ENCODE measurements around the gene AFG3L2.
A peak's percentile ranks its signal among the peaks of the same experiment; 100 is the strongest.

Gene AFG3L2

DNA sequence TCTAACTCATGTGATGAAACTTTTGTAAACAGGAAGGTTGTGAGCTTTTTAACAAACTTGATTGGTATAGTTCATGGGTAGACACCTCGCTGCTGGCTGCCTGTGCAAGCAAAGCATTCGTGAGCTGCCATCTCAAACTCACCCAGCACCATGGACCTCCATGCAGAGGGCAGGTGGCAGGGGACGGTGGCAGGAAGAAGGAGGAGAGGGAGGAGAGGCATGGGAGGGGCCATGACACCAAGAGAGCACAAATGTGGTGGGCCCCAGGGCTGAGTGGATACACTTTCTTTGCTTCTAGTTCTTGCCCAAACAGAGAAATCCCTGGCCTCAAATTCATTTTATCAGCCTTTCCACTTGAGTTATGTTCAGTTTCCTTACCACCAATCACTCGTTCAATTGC is 29.1 kb downstream of the AFG3L2 start:
- no peak for DNase-seq

DNA sequence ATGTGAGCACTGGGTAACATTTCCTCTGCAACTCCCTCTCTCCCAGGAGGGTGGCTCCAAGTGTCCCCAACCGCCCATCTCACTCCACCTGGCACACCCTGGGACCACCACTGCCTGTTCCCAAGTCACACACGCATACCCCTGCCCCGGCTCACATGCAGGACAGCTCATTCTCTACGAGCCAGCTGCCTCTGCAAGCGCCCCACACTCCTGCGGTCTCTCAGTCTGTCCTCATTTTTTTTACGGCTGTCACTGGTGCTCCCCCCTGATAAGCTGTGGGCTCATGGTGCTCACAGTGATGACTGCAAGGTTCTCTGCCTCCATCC is 30.8 kb downstream of the AFG3L2 start:
- DNase-seq = no peak

DNA sequence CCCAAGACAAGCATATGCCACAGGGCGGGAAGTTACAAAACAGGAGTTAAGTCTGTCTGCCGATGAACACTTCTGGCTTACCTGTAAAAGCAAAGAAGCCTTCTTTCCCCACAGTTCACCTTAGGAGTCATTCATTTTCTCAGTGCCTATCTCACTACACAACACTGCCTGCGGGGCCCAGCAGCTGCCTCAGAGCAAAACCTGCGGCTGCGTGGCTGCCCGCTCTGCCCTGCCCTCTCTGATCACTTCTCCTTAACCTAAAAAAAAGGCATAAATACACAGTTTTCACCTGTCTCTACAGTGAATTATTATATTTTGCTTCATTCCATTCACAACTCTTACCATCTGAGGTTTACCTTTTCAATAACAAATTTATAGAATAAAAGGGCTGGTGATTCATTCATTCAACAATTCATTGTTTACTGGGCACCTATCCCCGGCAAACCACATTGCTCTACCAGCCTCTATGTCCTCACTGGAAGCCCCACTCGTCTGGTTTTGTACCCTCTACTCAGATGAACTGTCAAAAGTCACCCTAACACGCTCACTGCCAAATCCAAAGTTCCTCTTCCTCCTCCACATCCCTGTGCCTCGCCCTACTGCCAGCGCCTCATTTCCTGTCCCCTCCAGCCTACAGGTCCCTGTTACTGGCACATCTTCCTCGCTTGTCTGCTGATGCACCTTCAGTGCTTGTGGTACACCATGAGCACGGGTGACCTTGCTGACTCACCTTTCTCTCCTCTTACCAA is 31.4 kb downstream of the AFG3L2 start:
- DNase-seq = no peak

DNA sequence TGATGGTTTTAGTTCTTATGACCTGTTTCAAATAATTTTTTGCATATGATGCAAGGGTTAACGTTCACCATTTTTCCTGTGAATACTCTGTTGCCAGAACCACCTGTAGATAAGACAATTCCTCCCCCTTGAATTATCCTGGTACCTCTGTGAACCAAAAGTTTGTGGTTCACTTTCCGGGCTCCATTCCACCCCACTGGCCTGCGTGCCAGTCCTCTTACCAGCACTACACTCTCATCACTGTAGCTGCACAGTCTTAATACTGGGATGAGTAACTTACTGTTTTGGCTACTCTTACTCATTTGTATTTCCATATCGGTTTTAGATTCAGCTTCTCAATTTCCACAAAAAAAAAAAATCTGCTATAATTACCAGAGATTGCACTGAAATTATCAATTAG is 34.4 kb downstream of the AFG3L2 start:
- DNase-seq = no peak

DNA sequence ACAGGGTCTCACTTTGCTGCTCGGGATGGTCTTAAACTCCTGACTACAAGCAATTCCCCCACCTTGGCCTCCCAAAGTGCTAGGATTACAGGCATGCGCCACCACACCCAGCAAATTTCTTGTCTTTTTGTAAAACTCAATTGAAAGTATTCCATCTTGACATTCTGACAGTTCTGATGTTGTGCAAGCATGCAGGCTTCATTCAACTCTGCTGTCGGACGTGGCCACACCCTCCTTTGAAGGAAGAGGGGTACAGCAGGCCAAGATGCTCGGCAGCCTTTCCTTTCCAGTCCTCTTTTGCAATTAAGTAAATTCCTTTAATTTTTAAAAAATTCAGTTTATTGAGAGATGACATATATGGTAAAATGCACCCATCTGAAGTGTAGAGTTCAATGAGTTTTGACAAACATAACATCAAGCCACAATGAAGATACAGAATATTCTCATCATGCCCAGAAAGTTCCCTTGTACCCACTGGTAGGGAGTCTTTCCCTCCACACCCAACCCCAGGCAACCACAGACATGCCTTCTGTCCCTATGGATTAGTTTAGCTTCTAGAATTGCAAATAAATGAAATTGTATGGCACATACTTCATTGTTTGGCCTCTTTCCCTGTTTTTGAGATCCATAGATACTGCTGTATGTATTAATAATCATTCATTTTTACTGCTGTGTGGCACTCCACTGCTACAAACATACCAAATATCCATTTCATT is 35.9 kb downstream of the AFG3L2 start:
- no peak for DNase-seq

DNA sequence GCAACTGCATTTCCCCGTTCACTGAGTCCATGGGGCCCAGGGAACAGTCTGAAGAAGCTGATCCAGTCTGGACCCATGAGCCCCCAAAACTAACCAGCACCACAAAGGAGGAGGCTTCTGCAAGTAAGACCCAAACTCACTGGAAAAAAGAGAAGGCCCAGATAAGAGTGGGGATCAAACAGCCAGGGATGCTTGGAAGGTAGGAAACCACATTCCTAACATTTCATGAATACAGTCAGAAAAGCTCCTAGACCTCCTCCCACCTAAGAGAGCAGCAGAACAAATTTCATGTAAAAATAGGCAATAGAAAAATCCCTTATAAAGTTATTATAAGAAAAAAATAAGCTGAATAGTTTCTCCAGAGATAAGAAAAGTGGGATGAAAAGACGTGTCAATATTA is 38.6 kb downstream of the AFG3L2 start:
- DNase-seq = no peak

DNA sequence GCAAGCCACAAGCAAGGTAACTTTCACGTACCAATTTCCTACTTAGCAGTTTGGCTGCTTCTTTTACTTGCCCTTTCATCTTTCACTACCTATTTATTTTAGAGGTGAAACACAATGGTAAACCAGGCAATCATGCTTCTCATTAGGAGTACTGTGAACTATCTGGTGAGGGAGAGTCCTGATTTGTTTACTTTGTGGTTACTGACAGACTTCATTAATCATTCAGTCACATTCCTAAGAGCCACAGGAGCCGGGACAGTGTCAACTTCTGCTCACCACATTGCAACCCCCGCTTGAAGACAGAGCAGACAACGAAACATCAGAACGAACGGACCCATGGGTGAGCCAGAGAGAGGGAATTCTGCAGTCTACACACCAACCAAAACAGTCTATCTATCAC is 40.1 kb downstream of the AFG3L2 start:
- DNase-seq = no peak

DNA sequence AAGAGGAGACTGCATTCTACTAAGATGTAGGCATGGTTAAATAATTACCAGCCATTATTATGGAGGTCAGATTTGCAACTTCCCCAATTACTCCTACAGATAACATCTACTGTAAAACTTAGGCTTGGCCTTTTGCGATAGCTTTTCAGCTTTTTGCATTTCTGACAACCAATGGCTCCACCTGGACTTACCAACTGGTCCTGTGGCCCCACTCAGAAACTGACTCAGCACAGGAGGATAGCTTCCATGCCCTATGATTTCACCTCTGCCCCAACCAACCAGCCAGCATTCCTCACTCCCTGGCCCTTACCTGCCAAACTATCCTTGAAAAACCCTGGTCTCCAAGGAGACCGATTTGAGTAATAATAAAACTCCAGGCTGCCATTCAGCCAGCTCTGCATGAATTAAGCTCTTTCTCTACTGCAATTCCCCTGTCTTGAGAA is 40.8 kb downstream of the AFG3L2 start:
- no peak for DNase-seq

DNA sequence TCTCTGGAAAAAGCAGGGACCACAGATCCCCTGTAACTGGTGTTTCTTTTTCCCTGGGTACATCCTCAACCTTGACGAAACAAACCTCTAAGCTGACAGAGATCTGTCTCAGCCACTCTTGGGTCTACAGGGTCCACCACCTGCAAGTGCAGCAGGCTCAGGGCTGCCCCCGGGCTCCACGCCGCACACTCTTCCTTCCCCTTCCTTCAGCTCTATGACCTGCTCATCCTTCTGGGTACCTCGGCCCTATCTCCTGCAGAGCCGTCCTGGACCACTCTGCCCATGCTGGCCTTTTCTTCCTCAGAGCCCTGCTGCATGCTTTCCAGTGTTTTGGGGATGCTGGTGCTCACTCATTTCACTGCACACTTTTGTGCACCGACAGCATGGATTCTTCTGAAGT is 41.5 kb downstream of the AFG3L2 start:
- no peak for DNase-seq

DNA sequence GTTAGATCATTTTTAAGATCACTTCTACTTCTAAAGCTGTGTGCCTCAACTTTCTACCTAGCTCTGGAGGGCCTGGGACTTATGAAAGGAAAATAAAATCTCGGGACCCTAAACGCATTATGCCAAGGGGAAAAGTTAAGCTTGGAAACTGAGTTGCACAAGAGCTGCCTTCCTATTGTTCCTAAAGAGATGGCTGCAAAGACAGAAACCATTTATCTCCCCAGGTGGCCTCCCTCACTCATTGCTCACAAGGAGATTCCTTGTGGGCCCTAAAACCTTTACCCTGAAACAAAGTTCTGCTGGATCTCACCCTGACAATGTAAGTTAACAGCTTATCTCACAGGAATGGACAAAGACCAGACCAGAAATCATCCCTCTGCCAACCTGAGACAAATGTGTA is 42.2 kb downstream of the AFG3L2 start:
- DNase-seq = no peak

DNA sequence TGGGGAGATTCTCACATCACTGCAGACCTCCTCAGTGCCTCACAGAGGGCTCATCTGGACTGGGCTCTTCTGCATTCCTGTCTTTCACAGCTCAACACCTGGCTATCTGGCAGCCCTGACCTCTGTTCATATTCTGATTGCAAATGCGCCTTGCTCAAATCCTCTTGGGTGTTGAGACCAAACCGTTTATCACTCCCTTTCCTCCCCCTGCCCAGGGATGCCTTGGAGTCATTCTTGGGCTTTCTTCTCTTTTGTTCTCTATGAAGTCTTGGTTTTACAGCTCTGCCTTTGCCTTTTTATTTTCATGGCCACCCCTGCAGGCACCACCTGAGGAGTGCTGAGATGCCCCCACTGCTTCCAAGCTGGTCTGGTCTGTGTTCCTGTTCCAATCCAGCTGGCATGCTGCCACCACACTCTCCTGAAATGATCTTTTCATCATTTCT is 42.6 kb downstream of the AFG3L2 start:
- DNase-seq = no peak

DNA sequence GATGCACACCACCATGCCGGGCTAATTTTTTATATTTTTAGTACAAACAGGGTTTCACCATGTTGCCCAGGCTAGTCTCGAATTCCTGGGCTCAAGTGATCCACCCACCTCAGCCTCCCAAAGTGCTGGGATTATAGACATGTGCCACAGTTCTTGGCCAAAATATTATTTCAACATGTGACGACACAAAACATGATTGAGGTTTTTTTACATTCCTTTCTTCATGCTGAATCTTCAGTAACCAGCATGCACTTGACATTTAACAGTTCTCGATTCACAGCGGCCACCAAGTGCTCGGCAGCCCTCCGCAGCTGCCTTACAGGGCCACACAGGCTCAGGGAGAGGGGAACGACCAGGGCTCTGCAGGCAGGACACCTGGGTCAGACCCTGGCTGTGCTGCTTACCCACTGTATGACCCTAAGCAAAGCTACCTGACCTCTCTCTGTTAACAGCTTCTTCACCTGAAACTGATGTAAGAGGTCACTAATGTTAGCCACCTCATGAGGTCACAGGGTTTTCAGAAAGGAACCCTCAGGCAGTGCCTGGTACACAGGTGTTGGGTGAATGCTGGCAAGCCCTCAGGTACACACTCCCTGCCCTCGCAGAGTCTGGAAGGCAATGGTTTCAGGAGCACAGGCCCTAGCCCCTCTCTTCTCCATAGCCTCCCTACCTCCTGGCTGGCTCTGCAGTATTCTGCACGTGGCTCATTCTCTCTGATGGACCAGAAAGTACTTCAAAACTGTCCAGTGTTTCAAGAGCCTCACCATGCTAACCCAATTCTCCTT is 43.3 kb downstream of the AFG3L2 start:
- no peak for DNase-seq

DNA sequence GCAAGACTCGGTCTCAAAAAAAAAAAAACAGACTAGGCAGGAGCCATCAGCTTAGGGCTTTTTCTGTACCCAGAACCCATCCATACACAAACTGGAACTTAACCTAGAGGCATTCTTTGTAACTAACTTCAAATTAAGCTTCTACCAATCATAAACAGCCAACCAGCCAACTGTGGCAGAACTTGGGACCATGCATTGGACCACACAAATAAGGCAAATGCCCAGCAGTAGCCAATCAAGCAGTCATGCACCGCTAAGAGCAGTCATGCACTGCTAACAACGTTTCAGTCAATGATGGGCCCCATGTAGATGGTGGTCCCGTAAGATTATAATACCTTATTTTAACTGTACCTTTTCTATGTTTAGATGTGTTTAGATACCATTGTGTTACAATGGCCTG is 46.3 kb downstream of the AFG3L2 start:
- DNase-seq = no peak

DNA sequence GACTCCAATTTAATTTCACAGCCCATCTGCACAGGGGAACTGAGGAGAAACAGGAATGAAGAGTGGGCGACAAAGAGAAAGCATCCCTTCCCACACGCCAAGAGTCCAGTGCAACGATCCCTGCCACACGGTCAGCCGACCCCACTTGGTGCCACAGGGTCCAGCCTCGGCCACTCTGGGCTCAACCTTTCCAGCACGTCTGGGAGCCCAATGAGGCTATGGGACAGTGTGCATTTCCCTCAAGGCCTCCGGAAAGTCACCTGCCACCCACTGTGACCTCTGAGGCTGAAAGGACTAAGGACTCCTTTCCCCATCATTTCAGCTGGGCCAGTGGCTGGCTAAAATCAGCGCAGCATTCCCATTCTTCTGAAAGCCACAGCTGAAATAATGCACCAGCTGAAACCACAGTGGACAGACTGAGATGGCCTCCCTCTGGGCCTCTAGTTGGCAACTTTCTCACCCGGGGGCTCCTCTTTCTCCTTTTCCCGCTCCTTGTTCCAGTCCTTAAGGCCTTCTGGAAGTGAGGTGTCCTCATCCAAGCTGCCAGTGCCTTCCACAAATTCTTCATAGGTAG is 47.8 kb downstream of the AFG3L2 start:
- DNase-seq = no peak

DNA sequence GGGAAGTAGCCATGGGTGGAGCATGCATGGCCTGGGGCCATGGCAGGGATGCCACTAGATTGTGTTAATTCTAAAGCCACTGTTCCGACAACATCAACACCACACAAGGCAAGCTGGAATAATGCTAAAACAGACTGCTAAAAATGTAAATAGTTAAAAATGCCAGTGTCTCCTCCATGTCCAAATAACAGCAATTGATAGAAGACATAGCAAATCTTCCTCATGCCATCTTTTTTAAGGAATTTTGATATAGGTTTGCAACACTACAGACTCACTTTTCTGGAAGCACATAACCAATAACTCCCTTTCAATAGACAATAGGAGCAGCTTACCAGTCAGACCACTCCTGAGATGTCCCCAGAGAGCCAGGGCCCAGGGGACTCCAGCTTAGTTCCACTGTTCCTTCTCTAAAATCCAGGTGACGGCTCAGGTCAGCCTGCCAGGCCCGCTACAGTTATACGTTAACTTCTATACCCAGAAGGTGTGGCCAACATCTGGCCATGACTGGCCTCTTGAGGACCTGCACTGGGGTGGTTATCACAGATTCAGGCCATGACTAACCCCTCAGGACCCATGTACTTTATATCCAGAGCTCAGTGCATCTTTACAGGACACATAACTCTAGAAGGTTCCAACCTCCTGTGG is 48.7 kb downstream of the AFG3L2 start:
- no peak for DNase-seq

DNA sequence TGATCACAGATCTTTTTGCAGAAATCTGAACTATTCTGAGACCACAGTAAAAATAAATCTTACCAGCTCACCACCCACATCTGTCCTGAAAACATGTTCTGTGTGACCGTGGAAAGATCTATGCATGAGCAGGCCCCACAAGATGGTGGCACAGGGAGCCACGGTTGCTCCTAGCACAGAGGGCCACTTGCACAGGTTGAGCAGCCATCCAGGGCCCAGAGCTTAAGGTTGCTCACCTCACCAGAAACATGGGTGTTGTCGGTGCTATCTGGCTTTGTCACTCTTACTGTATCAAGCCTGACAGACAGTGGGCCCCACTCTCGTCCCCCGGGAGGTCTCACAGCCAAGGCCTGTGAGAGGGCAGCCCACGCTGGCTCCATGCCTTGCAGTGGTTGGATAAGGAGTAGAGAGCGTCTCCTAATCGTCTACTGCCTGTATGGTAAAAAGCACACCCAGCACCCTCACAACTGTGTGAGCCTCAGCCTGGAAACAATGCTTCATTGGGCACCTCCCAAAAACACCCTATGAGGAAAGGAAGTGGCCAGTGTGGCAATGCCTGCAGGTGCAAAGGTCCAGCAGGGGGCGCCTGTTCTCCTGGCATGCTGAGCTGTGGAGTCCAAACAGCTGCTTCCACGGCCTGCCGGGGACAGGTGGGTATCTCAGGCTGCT is 49.4 kb downstream of the AFG3L2 start:
- DNase-seq = peak; percentile 80

DNA sequence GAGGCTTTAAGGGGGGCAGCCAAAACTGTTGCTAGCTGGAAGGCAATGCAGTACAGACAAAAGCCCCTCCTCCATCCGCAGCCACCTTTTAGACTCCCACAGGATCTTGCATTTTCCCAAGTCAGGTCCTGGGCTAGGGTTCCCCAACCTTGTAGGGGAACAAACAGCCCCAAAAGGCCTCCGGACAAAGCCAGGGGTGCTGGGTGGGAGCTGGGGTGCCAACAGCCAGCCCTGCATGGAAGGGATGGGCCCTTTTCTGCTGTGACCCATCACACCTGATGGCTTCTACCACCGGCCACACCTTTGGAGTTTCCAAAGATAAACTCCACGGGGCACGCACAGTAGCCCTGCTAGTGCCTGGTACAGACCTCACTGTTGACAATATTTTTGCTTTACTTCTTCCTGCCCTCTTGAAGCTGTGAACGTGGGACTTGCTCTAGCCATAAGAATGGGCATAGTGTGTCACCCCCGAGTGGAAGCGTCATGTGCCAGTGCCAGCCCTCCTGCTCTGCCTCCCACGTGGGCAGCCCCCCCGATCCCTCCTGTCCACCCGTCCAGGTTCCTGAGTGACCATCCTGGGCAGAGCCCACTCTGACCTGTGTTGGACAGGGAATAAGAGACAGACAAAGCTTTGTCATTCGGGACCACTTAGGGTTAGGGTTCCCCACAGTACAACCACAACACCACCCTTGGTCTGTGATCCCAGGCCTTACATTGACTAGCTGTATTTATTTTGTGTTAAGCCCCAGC is 50.1 kb downstream of the AFG3L2 start:
- no peak for DNase-seq

DNA sequence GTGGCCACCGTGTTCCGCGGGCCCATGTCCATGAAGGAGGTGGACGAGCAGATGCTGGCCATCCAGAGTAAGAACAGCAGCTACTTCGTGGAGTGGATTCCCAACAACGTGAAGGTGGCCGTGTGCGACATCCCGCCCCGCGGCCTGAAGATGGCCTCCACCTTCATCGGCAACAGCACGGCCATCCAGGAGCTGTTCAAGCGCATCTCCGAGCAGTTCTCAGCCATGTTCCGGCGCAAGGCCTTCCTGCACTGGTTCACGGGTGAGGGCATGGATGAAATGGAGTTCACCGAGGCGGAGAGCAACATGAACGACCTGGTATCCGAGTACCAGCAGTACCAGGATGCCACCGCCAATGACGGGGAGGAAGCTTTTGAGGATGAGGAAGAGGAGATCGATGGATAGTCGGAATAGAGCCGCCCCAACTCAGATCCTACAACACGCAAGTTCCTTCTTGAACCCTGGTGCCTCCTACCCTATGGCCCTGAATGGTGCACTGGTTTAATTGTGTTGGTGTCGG is 51.2 kb downstream of the AFG3L2 start:
- DNase-seq = no peak

DNA sequence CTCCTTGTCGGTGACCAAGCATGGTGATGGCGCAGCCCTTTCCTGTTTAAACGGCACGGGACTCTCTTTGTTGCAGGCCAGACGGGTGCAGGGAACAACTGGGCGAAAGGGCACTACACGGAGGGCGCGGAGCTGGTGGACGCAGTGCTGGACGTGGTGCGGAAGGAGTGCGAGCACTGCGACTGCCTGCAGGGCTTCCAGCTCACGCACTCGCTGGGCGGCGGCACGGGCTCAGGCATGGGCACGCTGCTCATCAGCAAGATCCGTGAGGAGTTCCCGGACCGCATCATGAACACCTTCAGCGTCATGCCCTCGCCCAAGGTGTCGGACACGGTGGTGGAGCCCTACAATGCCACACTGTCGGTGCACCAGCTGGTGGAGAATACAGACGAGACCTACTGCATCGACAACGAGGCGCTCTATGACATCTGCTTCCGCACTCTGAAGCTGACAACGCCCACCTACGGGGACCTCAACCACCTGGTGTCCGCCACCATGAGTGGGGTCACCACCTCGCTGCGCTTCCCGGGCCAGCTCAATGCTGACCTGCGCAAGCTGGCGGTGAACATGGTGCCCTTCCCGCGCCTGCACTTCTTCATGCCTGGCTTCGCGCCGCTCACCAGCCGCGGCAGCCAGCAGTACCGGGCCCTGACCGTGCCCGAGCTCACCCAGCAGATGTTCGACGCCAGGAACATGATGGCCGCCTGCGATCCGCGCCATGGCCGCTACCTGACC is 51.9 kb downstream of the AFG3L2 start:
- DNase-seq = no peak

DNA sequence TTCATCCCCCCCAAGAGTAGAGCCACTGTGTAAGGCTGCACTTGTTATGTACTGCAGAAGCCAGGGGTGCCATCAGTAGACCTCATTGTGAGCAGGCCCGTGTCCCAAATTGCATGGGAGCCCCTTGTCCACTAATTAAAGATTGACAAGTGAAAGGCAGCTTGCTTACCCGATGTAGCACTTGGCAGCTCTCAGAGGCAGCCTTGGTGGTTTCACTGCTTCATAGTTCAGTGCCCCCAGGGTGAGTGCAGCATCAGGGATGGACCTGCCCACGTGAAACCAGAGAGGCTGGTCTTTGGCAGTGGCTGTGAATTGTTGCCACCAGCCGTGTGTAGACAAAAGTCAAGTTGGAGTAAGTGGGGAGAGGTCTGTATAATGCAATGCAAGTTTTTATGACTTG is 55.7 kb downstream of the AFG3L2 start:
- no peak for DNase-seq

DNA sequence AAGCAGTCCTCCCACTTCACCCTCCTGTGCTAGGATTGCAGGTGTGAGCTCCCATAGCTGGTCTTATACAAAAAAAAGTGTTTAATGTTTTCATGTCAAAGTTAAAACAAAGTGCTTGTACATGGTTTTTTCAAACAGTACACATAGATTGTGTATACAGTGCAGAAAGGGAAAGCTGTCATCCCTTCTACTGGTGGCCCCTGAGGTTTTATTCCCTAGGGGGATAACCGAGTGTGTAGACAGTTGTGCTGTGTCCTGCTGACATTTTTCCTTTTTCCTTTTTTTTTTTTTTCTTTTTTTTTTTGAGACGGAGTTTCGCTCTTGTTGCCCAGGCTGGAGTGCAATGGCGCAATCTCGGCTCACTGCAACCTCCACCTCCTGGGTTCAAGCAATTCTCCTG is 58.2 kb downstream of the AFG3L2 start:
- DNase-seq = no peak

All from suppressor macrophage treated with lipopolysaccharide for 4 hours (primary cell).